WERI-Rb-1 (cell line): ENCODE measurements around the gene DAAM1.

Source experiments
- DNase-seq: peaks from one replicate; pipeline ENCODE4 v3.0.0-alpha.2; 2020
- H3K27ac ChIP-seq: fragments of 250-450 bp; sonication (Bioruptor Pico); 2 replicates; pipeline ENCODE4 v1.5.1; 2020; ENCODE audit warnings: mild to moderate bottlenecking, moderate library complexity
- H3K27me3 ChIP-seq: fragments of 250-450 bp; sonication (Bioruptor Pico); 2 replicates; pipeline ENCODE4 v1.5.1; 2021; ENCODE audit warnings: mild to moderate bottlenecking, low read depth, moderate library complexity; ENCODE audit not compliant: insufficient read depth, severe bottlenecking
- H3K36me3 ChIP-seq: fragments of 250-450 bp; sonication (Bioruptor Pico); 2 replicates; pipeline ENCODE4 v1.5.1; 2020; ENCODE audit warnings: mild to moderate bottlenecking, moderate library complexity
- H3K4me3 ChIP-seq: 2 replicates; pipeline ENCODE4 v1.5.1; 2011; ENCODE audit warnings: low read depth, mild to moderate bottlenecking, control low read depth, low read length
- H3K9me3 ChIP-seq: fragments of 250-450 bp; sonication (Bioruptor Pico); 2 replicates; pipeline ENCODE4 v1.5.1; 2021; ENCODE audit warnings: mild to moderate bottlenecking, moderate library complexity; ENCODE audit not compliant: severe bottlenecking
- CTCF ChIP-seq: IDR thresholded peaks from 2 replicates; pipeline ENCODE4 v1.5.1; 2011; ENCODE audit warnings: low read depth, mild to moderate bottlenecking, control low read depth, inconsistent platforms, low read length

Gene DAAM1

GRCh38 chr14:59213368-59214315, 25.2 kb downstream of the DAAM1 start:
- no peaks in the 10 kb centered on the region for H3K36me3 ChIP-seq
- H3K9me3 ChIP-seq = no peaks in the 10 kb centered on the region
- no peak for TF ChIP-seq CTCF
- no peak overlapping the region for H3K4me3 ChIP-seq
- H3K27me3 ChIP-seq = no peaks in the 10 kb centered on the region
- H3K27ac ChIP-seq = no peak overlapping the region
- no peak for DNase-seq

GRCh38 chr14:59214702-59215302, 26.3 kb downstream of the DAAM1 start:
- DNase-seq = no peak
- no peak for TF ChIP-seq CTCF
- Histone ChIP-seq H3K36me3 (no peaks in the 10 kb centered on the region), H3K9me3 (no peaks in the 10 kb centered on the region), H3K4me3 (no peak overlapping the region), H3K27me3 (no peaks in the 10 kb centered on the region), H3K27ac (no peak overlapping the region)

GRCh38 chr14:59215322-59215721, 26.9 kb downstream of the DAAM1 start:
- no peak for TF ChIP-seq CTCF

GRCh38 chr14:59215757-59216156, 27.3 kb downstream of the DAAM1 start:
- Histone ChIP-seq H3K36me3 (no peaks in the 10 kb centered on the region; the same call in 1 of the 2 replicates), H3K27ac (no peak overlapping the region), H3K27me3 (no peaks in the 10 kb centered on the region), H3K4me3 (no peak overlapping the region), H3K9me3 (no peaks in the 10 kb centered on the region)
- TF ChIP-seq CTCF = no peak
- DNase-seq = no peak

More at GRCh38 chr14:59215322-59215721, 26.9 kb downstream of the DAAM1 start:
- no peaks in the 10 kb centered on the region for H3K27me3 ChIP-seq
- H3K9me3 ChIP-seq = no peaks in the 10 kb centered on the region
- no peaks in the 10 kb centered on the region for H3K36me3 ChIP-seq
- H3K27ac ChIP-seq = no peak overlapping the region
- no peak overlapping the region for H3K4me3 ChIP-seq
- DNase-seq = no peak

- no peak for DNase-seq
- no peaks in the 10 kb centered on the region for H3K27me3 ChIP-seq
- TF ChIP-seq CTCF = no peak
- H3K4me3 ChIP-seq = no peak overlapping the region
- no peaks in the 10 kb centered on the region; the same call in 1 of the 2 replicates for H3K36me3 ChIP-seq
- no peak overlapping the region for H3K27ac ChIP-seq
- no peaks in the 10 kb centered on the region for H3K9me3 ChIP-seq
Observed at GRCh38 chr14:59217011-59217410, 28.5 kb downstream of the DAAM1 start.
